GM18507 (cell line): ENCODE results near the gene DYNC1I1.
"Not testable (repeated sequence)": the region's sequence is repeated elsewhere in the genome, so short reads cannot be mapped to it uniquely, and the experiment has no call there.

Experiments used
- DNase-seq: peaks from one replicate; pipeline ENCODE4 v3.0.0; 2011; ENCODE audit warnings: low read depth; ENCODE audit not compliant: insufficient read length; ENCODE audit errors: extremely low spot score
- FAIRE-seq: peaks from 2 replicates; lab custom pipeline; 2011; peaks lifted over from hg19 to GRCh38; lab: Jason Lieb, UNC

The DYNC1I1 gene

DNA sequence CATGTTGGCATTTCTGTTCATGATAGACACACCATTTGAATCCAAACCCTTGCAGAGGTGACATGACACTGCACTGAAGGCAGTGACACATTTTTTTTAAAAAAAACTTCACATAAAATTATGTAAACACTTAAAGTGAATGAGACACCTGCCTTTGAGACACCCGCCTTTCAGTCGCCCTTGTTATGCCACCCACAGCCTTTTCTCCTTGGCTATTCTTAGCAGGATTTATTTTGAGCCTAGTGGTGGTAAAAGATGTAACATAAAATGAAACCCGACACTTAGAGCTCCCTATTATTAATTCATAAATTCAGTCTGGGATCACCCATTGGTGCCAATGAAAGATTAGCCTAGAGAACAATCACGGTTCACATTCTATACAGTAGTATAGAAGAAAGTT is 161.3 kb downstream of the DYNC1I1 start:
- no peak for FAIRE-seq
- no peak for DNase-seq

DNA sequence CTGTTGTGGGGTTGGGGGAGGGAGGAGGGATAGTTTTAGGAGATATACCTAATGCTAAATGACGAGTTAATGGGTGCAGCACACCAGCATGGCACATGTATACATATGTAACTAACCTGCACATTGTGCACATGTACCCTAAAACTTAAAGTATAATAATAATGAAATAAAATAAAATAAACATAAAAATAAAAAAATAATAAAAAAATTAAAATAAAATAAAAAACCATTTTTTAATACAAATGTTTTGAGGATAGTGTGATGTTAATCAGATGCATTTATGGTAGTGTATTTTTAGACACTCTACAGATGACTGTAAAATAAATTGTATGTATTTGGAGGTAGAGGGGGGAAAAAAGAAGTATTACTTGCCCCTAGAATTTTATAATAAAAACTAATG is 172.5 kb downstream of the DYNC1I1 start:
- DNase-seq, FAIRE-seq: not testable (repeated sequence)

DNA sequence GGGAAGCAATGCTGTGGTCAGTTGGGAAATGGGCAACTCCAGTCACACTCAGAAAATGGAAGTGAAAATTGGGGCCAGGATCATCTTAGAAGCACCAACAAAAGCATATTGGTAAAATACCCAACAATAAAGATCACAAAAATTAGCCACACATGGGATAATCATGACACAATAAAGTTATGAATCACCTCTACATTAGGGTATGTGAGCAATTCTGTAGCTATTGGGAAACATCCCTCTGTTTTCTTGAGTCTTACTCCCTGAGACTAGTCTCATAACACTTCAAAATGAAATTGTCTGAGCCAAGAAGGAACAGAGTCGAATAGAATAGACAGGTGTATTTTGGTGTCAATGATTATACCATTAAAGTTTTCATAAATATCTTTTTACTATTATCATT is 178.3 kb downstream of the DYNC1I1 start:
- FAIRE-seq (no peak), DNase-seq (no peak)

- no peak for FAIRE-seq
These were observed 179.2 kb downstream of the DYNC1I1 start for GRCh38 chr7:95951531-95951930.

DNA sequence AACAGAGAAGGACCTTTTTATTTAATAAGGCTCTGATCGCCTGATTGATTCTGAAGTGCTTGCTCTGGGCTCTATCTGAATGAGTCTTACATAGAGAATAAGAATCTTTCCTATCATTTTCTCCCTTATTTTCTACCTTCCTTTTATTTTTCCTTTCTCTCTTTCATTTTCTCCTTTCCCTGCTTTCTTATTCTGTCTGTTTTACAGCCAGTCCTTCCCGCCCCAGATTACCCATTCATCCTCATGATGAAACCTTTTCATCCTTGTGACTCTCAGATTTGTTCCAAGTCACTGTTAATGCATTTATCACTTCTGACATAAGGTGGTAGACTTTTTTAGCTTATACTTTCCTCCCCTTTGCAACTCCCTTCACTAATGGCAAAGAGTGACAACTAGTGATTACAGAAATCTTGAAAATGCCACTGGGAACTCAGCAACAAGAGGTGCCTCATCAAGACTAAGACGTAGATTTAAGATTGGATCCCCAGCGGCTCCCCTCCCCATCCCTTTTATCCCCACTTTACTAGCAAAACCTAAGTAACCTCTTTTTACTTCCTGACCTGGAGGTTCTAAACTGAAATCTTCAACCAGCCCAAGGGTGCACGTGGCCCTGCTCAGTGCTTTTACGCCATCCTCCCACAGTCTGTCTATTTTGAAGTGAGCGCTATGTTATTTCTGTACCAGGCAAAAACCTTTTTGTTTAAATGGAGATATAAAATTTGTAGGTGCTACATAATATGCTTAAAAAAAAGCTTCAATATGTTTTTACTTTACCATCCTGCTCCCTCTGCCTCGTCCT is 179.8 kb downstream of the DYNC1I1 start:
- DNase-seq (no peak), FAIRE-seq (no peak)

More at GRCh38 chr7:95951531-95951930, 179.2 kb downstream of the DYNC1I1 start:
- DNase-seq = no peak

- no peak for DNase-seq
- FAIRE-seq = no peak
These were observed 180.5 kb downstream of the DYNC1I1 start for GRCh38 chr7:95952851-95953250.

- no peak for FAIRE-seq
These were observed 183.4 kb downstream of the DYNC1I1 start for GRCh38 chr7:95955748-95956147.

DNA sequence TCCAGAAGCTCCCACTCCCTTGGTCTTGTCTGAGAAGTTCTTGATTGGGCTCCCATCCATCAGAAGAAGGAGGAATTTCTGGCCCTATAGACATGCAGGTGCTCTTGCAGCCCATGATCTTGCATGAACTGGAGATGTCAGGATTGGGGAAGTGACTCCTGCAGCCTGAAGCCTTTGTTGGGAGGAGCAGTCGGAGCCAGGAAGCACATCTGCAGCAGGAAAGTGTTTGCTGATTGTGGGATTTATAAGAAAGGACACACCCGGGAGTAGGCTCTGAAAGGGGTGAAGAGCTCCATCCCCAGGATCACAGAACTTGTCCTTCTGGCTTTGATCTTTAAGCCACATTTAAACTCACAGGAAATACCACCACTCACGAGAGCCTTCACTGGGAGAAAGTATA is 185.2 kb downstream of the DYNC1I1 start:
- no peak for DNase-seq
- no peak for FAIRE-seq

More at GRCh38 chr7:95955748-95956147, 183.4 kb downstream of the DYNC1I1 start:
- DNase-seq = no peak

GRCh38 chr7:95960706-95961244 is 188.4 kb downstream of the DYNC1I1 start:
- FAIRE-seq (no peak), DNase-seq (no peak)

GRCh38 chr7:95963446-95963990 is 191.2 kb downstream of the DYNC1I1 start:
- FAIRE-seq (no peak), DNase-seq (no peak)

DNA sequence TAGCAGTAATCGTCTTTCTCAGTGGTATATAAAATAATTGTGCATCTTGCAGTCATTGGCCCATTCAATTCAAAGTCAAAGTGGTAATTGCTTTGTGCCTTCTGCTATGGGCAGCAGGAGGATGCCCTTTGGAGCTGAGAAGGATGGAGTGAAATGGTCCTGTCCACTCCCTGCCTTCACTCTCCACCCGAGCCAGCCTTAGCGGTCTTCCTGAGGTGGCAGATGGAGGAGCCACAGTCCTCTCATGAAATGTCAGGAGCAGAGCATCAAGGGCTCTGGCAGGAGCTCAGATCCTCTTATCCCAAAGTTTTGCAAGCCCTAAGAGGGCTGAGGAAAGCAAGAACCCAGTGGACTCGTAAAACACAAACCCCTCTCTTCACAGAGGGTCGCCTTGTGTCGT is 199.4 kb downstream of the DYNC1I1 start:
- no peak for FAIRE-seq

GRCh38 chr7:95972523-95972922 is 200.2 kb downstream of the DYNC1I1 start:
- no peak for FAIRE-seq

More for the DNA sequence above, 199.4 kb downstream of the DYNC1I1 start:
- no peak for DNase-seq

DNA sequence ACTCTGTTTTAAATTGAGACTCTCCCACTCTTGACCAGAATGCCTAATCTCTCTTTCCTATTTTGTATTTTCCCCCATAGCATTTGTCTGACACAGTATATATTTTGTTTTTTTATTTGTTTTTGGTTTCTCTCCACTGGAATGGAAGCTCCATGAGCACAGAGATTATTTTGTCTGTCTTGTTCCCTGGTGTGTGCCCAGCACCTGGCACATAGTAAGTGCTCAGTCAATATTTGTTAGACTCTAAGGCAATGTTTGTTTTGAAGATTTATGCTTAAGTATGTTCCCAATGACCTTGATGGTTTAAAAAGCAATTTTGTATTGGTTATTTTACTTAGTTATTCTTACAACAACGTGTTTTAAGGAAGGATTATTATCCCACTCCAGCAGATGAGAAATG is 201.8 kb downstream of the DYNC1I1 start:
- FAIRE-seq (no peak), DNase-seq (no peak)

More at GRCh38 chr7:95972523-95972922, 200.2 kb downstream of the DYNC1I1 start:
- no peak for DNase-seq

DNA sequence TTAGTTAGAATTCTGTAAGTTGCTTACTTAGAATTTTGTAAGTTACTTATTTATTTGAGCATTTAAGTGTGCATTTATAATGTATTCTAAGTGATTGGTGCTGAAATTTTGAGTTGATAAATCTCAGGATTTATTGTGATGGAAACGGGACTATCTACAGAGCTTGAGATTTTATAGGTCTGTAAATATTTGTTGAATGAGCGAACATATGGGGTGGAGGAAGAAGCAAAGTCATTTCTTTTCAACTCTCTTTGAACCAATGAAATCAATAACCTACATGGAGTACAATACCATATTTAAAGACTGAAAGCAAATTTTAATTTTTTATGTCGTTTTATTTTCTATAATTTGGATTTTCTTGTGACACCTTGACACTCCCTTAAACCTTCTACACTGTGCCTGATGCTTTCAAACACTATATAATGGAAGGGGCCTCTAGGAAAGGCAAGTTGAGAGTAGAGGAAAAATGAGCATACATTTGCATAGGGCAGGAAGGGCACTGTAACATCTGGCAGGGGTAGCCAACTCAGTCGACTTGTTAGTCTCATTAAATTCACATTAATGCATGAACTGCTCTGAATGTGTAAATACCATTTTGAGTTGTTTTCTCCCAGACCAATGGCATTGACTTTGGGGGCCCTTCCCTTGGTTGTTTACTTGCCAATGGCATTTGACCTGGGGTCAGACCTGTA is 204.2 kb downstream of the DYNC1I1 start:
- DNase-seq (no peak), FAIRE-seq (no peak)

GRCh38 chr7:95977994-95978393 is 205.6 kb downstream of the DYNC1I1 start:
- DNase-seq = no peak
- FAIRE-seq = no peak

- no peak for FAIRE-seq
- no peak for DNase-seq
These were observed 207.8 kb downstream of the DYNC1I1 start for GRCh38 chr7:95980167-95980566.

GRCh38 chr7:95980706-95981105 is 208.4 kb downstream of the DYNC1I1 start:
- DNase-seq (no peak), FAIRE-seq (no peak)

DNA sequence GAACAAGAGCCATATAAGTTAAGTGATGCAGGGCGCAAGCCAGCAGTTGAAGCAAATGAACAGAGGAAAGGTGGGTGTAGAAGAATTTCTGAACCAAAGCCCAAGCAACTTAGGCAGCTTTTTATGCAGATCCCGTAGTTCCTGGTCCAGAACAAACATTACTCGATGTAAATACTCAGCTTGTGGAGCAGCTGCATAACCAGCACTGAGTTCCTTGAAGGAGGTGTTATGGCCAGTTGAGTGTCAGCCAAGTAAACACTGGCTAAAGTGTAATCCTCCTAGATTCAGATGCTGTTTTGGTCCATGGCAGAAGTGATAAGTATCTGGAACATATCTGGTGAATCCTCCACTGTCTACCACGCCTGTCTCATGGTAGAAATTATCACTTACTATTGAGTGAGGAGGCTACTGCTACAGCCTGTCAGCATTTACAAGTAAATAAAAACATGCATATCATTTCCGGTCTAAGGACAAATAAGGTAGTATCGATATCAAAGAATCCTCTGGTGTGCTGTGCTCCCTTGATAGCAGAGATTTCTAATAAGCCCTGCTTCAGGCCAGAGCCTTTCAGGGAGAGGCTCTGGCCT is 213.9 kb downstream of the DYNC1I1 start:
- no peak for DNase-seq
- FAIRE-seq = no peak

DNA sequence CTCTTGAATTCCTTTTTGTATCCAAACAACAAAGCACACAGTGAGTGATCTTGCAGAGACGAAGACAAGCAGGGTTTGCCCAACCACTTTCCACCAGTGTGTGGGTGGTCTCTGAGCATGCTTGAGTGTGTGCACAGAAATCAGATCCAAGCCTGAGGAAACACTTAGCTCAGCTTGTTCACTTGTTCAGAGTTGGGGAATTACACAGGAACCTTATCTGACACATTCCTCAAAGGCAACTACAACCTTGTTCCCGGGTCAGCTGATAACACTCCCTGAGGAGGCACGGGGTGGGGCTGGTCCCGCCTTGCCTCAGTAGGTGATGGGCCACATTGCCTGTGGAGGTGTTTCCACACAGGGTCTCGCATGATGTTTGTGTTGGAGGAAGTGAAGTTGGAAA is 216.9 kb downstream of the DYNC1I1 start:
- DNase-seq = no peak
- FAIRE-seq = no peak

GRCh38 chr7:95993380-95993779 is 221.0 kb downstream of the DYNC1I1 start:
- DNase-seq (no peak), FAIRE-seq (no peak)
